Right cardiac atrium (tissue), 5 donors: ENCODE data around the gene PLIN3. TPM values are rescaled to one million over a fixed set of nuclear protein-coding genes. Genes with fewer than 3 reads are reported as not detected.
"Not testable (repeated sequence)": the region's sequence is repeated elsewhere in the genome, so short reads cannot be mapped to it uniquely, and the experiment has no call there.

ENCODE experiments used
- ATAC-seq, 2 donors: fragments of 200-7000 bp; cut with Tn5 transposase; one replicate each; pipeline versions ENCODE4 v1.8.0 to v1.9.1; 2020; ENCODE audit warnings: moderate library complexity in 2 of 2, mild to moderate bottlenecking in 1 of 2
- DNase-seq, 3 donors: peaks; one replicate each; pipeline ENCODE4 v3.0.0-alpha.2; 2020
- H3K27ac ChIP-seq: one replicate; pipeline ENCODE4 v1.5.1; 2013; ENCODE audit warnings: mild to moderate bottlenecking, low read length, control low read depth, moderate library complexity
- H3K27me3 ChIP-seq: one replicate; pipeline ENCODE4 v1.6.1; 2013; ENCODE audit not compliant: control insufficient read depth, insufficient read depth
- H3K4me1 ChIP-seq: one replicate; pipeline ENCODE4 v1.6.1; 2013; ENCODE audit warnings: low read length; ENCODE audit not compliant: control insufficient read depth, insufficient read depth
- H3K4me3 ChIP-seq: one replicate; pipeline ENCODE4 v1.5.1; 2013; ENCODE audit warnings: low read length, control low read depth
- H3K9me3 ChIP-seq: one replicate; pipeline ENCODE4 v1.6.1; 2013; ENCODE audit warnings: low read length; ENCODE audit not compliant: control insufficient read depth
- WGBS: extraction: QIAGEN DNeasy Blood & Tissue Kit; methylation state at CpG from one replicate; pipeline ENCODE4 v1.1.7; 2013; 5-methylcytosine and 5-hydroxymethylcytosine counted together
- intact Hi-C, 4 donors: fragments of 100-400 bp; cut with DNase I; formaldehyde crosslinking; loops; one replicate each; pipeline versions ENCODE4 v1.11.0 to v1.14.0; 2022 to 2023
- polyA plus RNA-seq: library from polyadenylated mRNA; stranded (reverse); fragments of 200-250 nt; gene quantifications from one replicate; pipeline ENCODE4 v1.2.3, GENCODE V29; 2013
- total RNA-seq, 4 donors: library from RNA; stranded (reverse); fragmentation: NEBNext Ultra II Directional; extraction: Animal tissue kit (Norgen Biotek cat#: 25700); gene quantifications; one replicate each; pipeline ENCODE4 v1.2.1, GENCODE V29; 2021
- donor health status: healthy with polysubstance abuse.
- donor health status: DM: no; HTN: yes; CAD: no.
- donor health status: DM: no; HTN: no; CAD: no.
- donor health status: DM: no; HTN: yes; CAD: no; lungs with severe emphysema.
- donor health status: DM: yes; HTN: yes; CAD: no.

Gene PLIN3
- total and polyA plus RNA-seq, 5 donors: 16.9 to 32.2 (median 27.0) TPM

DNA sequence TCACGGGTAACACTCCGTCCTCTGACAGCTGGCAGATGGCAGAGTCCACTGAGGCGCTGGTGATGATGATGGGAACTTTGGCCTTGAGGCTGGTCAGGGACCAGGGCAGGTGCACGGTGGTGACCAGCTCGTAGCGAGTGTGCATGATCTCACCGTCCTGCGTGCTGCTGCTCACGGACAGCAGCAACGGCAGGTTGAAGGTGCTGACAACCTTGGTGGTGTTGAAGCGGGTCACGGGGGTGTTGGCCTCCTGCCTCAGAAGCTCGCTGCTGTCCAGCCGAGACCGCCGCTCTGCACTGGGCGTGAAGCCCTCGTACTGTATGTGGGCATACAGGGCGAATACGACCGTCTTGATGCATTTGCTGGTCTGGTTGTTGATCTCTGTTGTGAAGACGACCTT is 23.6 kb upstream of the PLIN3 start:
- no peaks in the 10 kb centered on the region for H3K4me1 ChIP-seq
- no peaks in the 10 kb centered on the region for H3K27me3 ChIP-seq
- peak in 2 of 3 donors; percentile 57 to 60 for DNase-seq
- 65% methylated on average over 22 of the region's 22 CpGs for WGBS
- no peak overlapping the region for H3K27ac ChIP-seq
- no peak overlapping the region for H3K4me3 ChIP-seq
- no peaks in the 10 kb centered on the region for H3K9me3 ChIP-seq
- intact Hi-C loops: no loop called here
- ATAC-seq: peak; percentile 32 to 68

GRCh38 chr19:4889034-4889815 is 21.8 kb upstream of the PLIN3 start:
- Histone ChIP-seq H3K27me3 (no peaks in the 10 kb centered on the region), H3K4me1 (no peaks in the 10 kb centered on the region), H3K9me3 (no peaks in the 10 kb centered on the region), H3K4me3 (no peak overlapping the region), H3K27ac (no peak overlapping the region)
- WGBS: 84% methylated on average over 14 of the region's 14 CpGs
- DNase-seq (no peak), ATAC-seq (no peak)
- intact Hi-C loops: no loop called here

GRCh38 chr19:4887803-4888202 is 20.3 kb upstream of the PLIN3 start:
- H3K4me1 ChIP-seq, ATAC-seq, intact Hi-C loops, H3K27me3 ChIP-seq, DNase-seq, H3K9me3 ChIP-seq, H3K4me3 ChIP-seq, H3K27ac ChIP-seq: not testable (repeated sequence)
- WGBS: 70% methylated on average over 6 of the region's 6 CpGs

DNA sequence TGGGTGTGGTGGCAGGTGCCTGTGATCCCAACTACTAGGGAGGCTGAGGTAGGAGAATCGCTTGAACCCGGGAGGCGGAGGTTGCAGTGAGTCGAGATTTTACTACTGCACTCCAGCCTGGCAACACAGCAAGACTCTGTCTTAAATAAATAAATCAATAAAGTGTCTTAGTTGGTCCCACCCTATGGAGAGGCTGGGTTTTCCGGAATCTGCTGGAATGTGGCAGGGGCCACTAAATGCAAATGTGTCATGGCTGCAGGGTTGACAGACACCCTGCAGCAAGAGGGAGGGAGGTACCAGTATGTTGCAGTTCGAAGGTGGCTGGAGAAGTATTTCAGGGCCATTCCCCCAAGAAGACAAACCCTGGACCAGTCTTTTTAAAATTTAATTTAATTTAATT is 17.5 kb upstream of the PLIN3 start:
- H3K27me3 ChIP-seq, H3K27ac ChIP-seq, ATAC-seq, H3K9me3 ChIP-seq, DNase-seq, H3K4me1 ChIP-seq, H3K4me3 ChIP-seq, intact Hi-C loops: not testable (repeated sequence)
- 85% methylated on average over 4 of the region's 6 CpGs for WGBS

GRCh38 chr19:4882874-4883273 is 15.4 kb upstream of the PLIN3 start:
- WGBS: 69% methylated on average over 6 of the region's 6 CpGs
- ATAC-seq, H3K4me3 ChIP-seq, H3K27ac ChIP-seq, intact Hi-C loops, H3K9me3 ChIP-seq, H3K4me1 ChIP-seq, DNase-seq, H3K27me3 ChIP-seq: not testable (repeated sequence)

DNA sequence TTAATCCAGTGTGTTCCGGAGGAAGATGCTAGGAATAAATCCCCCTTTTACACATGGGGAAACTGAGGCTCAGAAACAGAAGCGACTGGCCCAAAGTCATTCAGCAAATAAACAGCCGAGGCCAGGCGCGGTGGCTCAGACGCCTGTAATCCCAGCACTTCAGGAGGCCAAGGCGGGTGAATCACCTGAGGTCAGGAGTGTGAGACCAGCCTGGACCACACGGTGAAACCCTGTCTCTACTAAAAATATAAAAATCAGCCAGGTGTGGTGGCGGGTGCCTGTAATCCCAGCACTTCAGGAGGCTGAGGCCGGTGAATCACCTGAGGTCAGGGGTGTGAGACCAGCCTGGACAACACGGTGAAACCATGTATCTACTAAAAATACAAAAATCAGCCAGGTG is 11.6 kb upstream of the PLIN3 start:
- ATAC-seq (no peak), DNase-seq (no peak)
- H3K9me3 ChIP-seq: no peaks in the 10 kb centered on the region
- H3K27me3 ChIP-seq: no peaks in the 10 kb centered on the region
- H3K4me3 ChIP-seq: no peak overlapping the region
- intact Hi-C loops: loop anchor here in 1 of 4 donors (5.0 kb wide), 1 partner anchor 33 kb away; no protein-coding TSS in a partner anchor
- H3K27ac ChIP-seq: no peak overlapping the region
- 90% methylated on average over 11 of the region's 11 CpGs for WGBS
- no peaks in the 10 kb centered on the region for H3K4me1 ChIP-seq

GRCh38 chr19:4878491-4878968 is 11.1 kb upstream of the PLIN3 start:
- DNase-seq (peak in 1 of 3 donors; percentile 61), ATAC-seq (peak; percentile 56 to 66)
- H3K27me3 ChIP-seq: no peaks in the 10 kb centered on the region
- no peaks in the 10 kb centered on the region for H3K9me3 ChIP-seq
- H3K27ac ChIP-seq: peak overlapping the region; percentile 30
- intact Hi-C loops: loop anchor here in 1 of 4 donors (5.0 kb wide), 1 partner anchor 34 kb away; no protein-coding TSS in a partner anchor
- 35% methylated on average over 23 of the region's 23 CpGs for WGBS
- no peak overlapping the region for H3K4me3 ChIP-seq
- H3K4me1 ChIP-seq: no peaks in the 10 kb centered on the region

DNA sequence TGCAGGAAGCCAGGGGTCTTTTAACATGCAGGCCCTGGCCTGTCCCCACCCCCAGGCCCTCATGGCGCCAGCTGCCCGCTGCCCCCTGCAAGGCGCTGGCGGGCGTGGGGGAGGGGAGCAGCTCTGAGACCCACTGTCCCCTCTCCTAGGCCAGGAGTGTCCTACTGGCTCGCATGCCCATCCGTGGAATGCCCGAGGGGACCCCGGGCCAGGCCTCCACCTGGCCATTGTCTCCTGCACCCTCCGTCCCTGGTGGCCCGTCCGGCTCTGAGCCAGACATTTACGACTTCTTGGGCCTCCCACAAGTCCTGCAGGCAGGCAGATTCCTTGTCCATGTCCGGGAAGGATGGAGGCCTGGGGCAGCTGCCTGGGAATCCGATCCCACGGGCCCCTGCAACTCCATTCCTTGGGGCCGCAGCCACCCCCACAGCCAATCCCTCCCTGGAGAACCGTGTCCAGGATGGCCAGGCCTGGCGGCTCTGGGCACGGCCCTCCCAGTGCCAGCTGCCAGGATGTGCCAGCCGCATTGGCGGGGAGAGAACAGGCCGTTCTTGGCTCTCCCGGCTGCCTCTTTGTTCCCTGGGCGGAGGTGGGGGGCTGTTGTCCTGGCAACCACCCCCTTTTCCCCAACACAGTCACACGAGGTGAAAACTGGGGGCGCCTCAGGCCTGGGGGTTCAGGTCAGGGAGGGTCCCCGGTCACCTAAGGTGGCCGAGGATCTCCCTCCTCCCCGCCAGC is 10.5 kb upstream of the PLIN3 start:
- peak; percentile 31 to 72 (median 62) for DNase-seq
- Histone ChIP-seq H3K27me3 (no peaks in the 10 kb centered on the region), H3K9me3 (no peaks in the 10 kb centered on the region), H3K27ac (peak overlapping the region; percentile 30), H3K4me3 (no peak overlapping the region), H3K4me1 (no peaks in the 10 kb centered on the region)
- 51% methylated on average over 30 of the region's 30 CpGs for WGBS
- ATAC-seq: peak; percentile 76 to 87
- intact Hi-C loops: loop anchor here in 1 of 4 donors (5.0 kb wide), 1 partner anchor 34 kb away; no protein-coding TSS in a partner anchor

- DNase-seq (no peak), ATAC-seq (no peak)
- Histone ChIP-seq H3K27me3 (no peaks in the 10 kb centered on the region), H3K4me1 (no peaks in the 10 kb centered on the region), H3K9me3 (no peaks in the 10 kb centered on the region), H3K4me3 (no peak overlapping the region), H3K27ac (no peak overlapping the region)
- WGBS: 95% methylated on average over 3 of the region's 3 CpGs
- intact Hi-C loops: loop anchor here in 3 of 4 donors (2.0 to 5.0 kb wide), 3 partner anchors 38 to 158 kb away; no protein-coding TSS in a partner anchor
Observed at GRCh38 chr19:4873930-4874329, 6.5 kb upstream of the PLIN3 start.

DNA sequence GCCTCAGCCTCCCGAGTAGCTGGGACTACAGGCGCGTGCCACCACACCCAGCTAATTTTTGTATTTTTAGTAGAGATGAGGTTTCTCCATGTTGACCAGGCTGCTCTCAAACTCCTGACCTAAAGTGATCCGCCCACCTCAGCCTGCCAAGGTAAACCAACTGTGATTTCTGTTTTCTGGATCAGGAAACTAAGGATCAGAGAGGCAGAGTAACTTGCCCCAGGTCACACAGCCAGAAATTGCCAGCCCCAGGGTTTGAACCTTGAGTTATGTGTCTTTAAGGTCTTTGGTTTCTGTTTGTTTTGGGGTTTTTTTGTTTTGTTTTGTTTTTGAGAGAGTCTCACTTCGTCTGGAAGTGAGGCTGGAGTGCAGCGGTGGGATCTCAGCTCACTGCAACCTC is 4.2 kb upstream of the PLIN3 start:
- ATAC-seq: no peak
- Histone ChIP-seq H3K4me3 (no peak overlapping the region), H3K27ac (no peak overlapping the region), H3K9me3 (no peaks in the 10 kb centered on the region), H3K4me1 (peaks cover 1% of the 10 kb centered on the region), H3K27me3 (no peaks in the 10 kb centered on the region)
- WGBS: 78% methylated on average over 6 of the region's 6 CpGs
- no peak for DNase-seq
- intact Hi-C loops: loop anchor here in 3 of 4 donors (2.0 to 5.0 kb wide), 3 partner anchors 41 to 161 kb away; no protein-coding TSS in a partner anchor
